Activated T-cell treated with anti-CD3 and anti-CD28 coated beads, Interleukin-2, amount 50 U/mL, for 4 hours (primary cell): Measurements from ENCODE around the gene GTF2H2. TPM values are rescaled to one million over a fixed set of nuclear protein-coding genes. Genes with fewer than 3 reads are reported as not detected.
"Not testable (repeated sequence)": the region's sequence is repeated elsewhere in the genome, so short reads cannot be mapped to it uniquely, and the experiment has no call there.

Experiments used
- ATAC-seq, 2 donors: fragments of 200-7000 bp; cut with Tn5 transposase; one replicate each; pipeline ENCODE4 v1.10.0; 2021
- DNase-seq: peaks from one replicate; pipeline ENCODE4 v3.0.0-alpha.2; 2020
- H3K27me3 Mint-ChIP-seq: one replicate; pipeline ENCODE4 v1.8.0; 2021; ENCODE audit warnings: low read depth, mixed read lengths
- H3K36me3 Mint-ChIP-seq: one replicate; pipeline ENCODE4 v1.8.0; 2022; ENCODE audit warnings: mixed read lengths; ENCODE audit not compliant: insufficient read depth
- H3K4me1 Mint-ChIP-seq: one replicate; pipeline ENCODE4 v1.8.0; 2021; ENCODE audit warnings: low read depth, mixed read lengths
- H3K4me3 Mint-ChIP-seq: one replicate; pipeline ENCODE4 v1.8.0; 2021; ENCODE audit warnings: mild to moderate bottlenecking, moderate library complexity, mixed read lengths
- H3K9me3 Mint-ChIP-seq: one replicate; pipeline ENCODE4 v1.8.0; 2021; ENCODE audit warnings: mixed read lengths
- total RNA-seq, 3 donors: library from RNA; stranded (reverse); gene quantifications; one replicate each; pipeline ENCODE4 v1.2.1, GENCODE V29; 2021

GTF2H2 gene
- total RNA-seq = 10 to 100 TPM; 52.6 to 96.8 (median 70.9) TPM

DNA sequence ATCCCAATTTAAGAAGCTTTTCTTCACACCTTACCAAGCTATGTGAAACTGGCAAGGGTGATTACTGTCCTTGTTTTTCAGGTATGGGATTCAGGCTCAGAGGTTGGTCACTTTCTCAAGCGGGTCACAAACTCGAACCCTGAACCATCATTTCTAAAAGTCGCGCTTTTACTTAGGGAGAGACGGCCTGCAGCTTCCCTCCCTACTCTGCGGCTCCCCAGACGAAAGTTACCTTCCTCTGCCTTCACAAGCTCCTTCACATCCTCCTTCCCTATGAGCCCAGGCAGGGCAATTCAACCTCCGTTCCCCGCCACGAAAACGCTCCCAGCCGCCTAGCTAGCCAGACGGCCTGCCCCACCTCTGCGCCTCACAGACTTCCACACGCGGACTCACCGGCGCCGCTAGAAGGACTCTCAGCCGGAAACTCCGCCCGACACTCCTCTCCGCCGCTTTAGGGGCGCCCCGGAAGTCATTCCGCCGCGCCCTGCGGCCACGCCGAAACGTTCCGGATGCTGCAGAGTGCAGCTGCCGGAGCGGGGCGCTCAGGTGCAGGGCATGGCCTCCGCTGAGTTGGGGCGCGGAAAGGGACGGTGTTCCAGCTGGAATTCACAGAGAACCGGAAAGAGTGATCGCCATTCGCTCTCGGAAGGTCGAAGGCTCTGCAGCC is at the start of gene GTF2H2:
GTF2H2 (minus strand) TSS at position 415 of the 667 bp plus-strand sequence. CDS start 4,913 bp downstream, outside the sequence.
- DNase-seq, H3K4me1 Mint-ChIP-seq, H3K27me3 Mint-ChIP-seq, H3K36me3 Mint-ChIP-seq, H3K4me3 Mint-ChIP-seq, H3K9me3 Mint-ChIP-seq: not testable (repeated sequence)
- ATAC-seq = peak; percentile 100

DNA sequence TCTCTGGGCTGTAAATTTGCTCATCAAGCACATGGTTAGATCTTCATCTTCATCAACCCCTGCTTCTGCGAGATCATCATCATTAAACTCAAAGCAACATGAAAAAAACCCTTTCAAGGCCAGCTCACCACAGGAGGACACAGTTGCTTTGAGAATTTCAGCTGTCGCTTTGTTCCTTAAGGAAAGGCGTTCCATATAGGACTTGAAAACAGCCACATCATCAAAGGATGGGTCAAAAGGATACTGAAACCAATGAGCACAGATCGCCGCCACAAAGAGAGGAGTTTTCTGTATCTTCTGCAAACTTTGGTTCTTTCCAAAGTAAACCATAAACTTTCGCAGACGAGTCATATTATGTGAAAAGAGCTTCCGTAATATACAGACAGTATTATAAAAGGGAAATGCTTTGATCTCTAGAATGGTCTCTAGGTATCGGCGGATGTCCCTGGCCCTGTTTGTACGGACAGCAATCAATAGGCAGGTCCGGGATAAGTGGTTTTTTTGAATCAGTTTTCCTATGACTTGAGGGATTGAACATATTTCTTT is 42.3 kb upstream of the GTF2H2 start:
- H3K4me1 Mint-ChIP-seq, H3K36me3 Mint-ChIP-seq, DNase-seq, H3K9me3 Mint-ChIP-seq, ATAC-seq, H3K4me3 Mint-ChIP-seq, H3K27me3 Mint-ChIP-seq: not testable (repeated sequence)

DNA sequence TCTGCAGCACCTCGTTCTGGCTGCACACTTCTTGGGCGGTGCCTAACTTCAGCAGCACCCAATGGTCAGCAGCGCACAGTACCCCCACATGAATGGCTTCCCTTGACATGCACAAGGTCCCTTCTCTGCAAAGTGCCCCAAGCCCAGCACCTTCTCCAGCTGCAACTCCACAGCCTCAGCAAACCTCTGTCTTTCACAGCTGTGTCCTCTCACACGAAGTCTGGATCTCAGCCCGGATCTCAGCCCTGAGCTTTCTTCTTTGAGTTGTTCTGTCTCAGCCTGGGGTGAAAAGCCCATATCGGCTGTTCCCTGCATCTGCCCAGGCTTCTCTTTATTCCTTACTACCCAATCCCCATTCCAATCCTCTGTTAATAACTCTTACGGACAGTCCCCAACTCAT is 32.5 kb upstream of the GTF2H2 start:
- H3K4me1 Mint-ChIP-seq, DNase-seq, H3K36me3 Mint-ChIP-seq, H3K9me3 Mint-ChIP-seq, H3K27me3 Mint-ChIP-seq, H3K4me3 Mint-ChIP-seq, ATAC-seq: not testable (repeated sequence)

DNA sequence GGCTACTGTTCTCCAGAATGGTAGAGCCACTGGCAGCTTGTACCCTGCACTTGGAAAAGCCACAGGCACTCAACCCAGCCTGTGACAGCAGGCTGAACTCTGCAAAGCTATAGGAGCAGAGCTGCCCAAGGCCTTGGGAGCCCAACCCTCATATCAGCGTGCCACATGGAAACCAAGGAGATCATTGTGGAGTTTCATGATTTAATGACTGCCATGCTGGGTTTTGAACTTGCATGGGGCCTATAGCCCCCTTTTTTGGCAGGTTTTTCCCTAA is 30.4 kb upstream of the GTF2H2 start:
- H3K4me3 Mint-ChIP-seq, ATAC-seq, H3K4me1 Mint-ChIP-seq, H3K27me3 Mint-ChIP-seq, H3K36me3 Mint-ChIP-seq, H3K9me3 Mint-ChIP-seq, DNase-seq: not testable (repeated sequence)

DNA sequence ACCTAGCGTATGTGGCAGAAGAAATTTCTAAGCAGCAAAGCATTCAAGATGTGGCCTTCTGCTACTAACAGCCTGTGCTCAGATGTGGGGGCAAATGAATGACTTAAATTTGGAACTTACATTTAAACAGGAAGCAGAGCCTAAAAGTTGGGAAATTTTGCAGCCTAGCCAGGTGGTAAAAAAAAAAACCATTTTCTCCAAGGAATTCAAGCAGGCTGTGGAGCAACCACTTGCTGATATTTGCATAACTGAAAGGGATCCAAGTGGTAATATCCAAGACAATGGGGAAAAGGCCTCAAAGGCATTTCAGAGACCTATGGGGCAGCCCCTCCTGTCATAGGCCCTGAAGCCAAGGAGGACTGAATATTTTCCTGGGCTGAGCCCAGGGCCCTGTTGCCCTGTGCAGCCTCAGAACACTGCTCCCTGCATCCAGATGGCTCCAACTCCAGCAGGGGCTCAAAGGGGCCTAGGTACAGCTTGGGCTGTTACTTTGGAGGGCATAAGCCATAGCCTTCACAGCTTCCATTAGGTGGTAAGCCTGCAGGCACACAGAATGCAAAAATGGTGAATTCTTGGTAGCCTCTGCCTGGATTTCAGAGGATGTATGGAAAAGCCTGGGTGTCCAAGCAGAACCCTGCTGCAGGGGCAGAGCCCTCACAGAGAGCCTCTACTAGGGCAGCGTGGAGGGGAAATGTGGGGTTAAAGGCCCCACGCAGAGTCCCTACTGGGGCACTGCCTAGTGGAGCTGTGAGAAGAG is 29.9 kb upstream of the GTF2H2 start:
- not testable (repeated sequence) for H3K4me1 Mint-ChIP-seq, H3K36me3 Mint-ChIP-seq, ATAC-seq, H3K4me3 Mint-ChIP-seq, H3K27me3 Mint-ChIP-seq, DNase-seq, H3K9me3 Mint-ChIP-seq

DNA sequence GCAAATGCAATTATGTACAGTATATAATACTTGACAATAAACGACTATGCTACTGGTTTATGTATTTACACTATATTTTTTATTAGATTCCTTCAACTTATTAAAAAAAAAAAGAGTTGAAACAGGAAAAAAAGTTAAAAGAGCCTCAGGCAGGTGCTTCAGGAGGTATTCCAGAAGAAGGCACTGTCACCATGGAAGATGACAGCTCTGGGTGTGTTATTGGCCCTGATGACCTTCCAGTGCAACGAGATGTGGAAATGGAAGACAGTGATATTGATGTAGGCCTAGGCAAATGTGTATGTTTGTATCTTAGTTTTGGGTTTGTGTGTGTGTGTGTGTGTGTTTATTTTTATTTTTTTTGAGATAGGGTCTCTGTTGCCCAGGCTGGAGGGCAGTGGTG is 22.3 kb upstream of the GTF2H2 start:
- not testable (repeated sequence) for H3K9me3 Mint-ChIP-seq, H3K4me1 Mint-ChIP-seq, H3K36me3 Mint-ChIP-seq, H3K4me3 Mint-ChIP-seq, ATAC-seq, DNase-seq, H3K27me3 Mint-ChIP-seq

DNA sequence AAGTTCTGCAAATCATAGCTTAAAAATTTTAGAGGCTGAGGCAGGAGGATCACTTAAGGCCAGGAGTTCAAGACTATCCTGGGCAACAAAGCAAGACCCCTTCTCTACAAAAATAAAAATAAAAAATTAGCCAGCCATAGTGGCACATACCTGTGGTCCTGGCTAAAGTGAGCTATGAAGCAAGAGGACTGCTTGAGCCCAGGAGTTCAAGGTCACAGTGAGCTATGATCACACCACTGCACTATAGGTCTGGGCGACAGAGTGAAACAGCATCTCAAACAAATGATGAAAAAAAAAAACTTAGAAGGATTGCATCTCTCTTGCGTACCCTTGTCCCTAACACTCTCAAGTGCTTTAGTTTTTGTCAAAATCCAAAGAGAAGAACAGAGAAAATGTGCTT is 21.3 kb upstream of the GTF2H2 start:
- not testable (repeated sequence) for H3K27me3 Mint-ChIP-seq, H3K4me1 Mint-ChIP-seq, H3K9me3 Mint-ChIP-seq, DNase-seq, H3K36me3 Mint-ChIP-seq, ATAC-seq, H3K4me3 Mint-ChIP-seq

DNA sequence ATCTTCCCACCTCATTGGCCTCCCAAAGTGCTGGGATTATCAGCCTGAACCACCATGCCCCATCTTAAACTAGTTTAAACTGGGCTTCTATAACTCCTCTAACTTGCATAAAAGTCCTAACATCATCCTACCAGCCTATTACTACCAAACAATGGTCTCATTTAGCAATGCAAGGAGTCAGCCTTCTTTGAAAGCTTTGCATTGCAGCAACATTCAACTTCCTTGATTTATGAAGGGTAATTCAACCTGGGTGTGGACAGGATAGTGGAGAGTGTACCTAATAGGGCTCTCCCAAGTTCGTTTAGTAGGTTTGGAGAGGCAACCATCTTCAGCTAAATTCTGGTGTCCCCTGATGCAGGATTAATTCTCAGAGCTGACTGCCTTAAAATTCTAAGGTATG is 18.7 kb upstream of the GTF2H2 start:
- not testable (repeated sequence) for H3K4me3 Mint-ChIP-seq, DNase-seq, H3K36me3 Mint-ChIP-seq, H3K9me3 Mint-ChIP-seq, H3K27me3 Mint-ChIP-seq, H3K4me1 Mint-ChIP-seq, ATAC-seq

DNA sequence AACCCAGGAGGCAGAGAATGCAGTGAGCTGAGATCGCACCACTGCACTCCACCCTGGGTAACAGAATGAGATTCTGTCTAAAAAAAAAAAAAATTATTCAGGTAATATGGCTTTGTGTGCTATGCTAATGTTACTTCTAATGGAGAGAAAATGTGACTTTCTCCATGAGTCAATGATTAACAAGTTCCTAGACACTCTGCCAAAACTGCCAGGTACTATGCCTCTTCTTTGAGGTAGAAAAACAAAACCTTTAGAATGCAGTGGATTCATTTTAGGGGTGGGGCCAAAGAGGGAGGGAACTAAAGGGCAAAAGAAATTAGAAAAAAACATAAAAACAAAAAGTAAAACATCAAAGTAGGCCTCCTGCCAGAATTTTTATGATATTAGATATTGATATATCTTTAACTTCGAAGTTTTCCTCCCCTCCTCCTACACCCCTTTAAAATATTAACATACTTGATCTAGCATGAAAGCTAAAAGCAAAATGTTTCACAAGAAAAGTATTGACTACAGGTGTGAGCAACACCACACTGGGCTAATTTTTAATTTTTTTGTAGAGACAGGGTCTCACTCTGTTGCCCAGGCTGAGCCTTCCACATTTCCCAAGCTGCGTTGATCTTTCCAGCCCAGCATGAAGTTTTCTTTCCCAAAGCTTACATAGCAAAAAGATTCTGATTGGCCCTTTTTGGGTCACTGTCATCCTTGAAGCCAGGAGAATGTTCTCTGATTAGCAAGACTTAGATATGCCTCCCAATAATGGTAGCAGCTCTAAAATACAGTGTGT is 17.0 kb upstream of the GTF2H2 start:
- not testable (repeated sequence) for ATAC-seq, H3K9me3 Mint-ChIP-seq, H3K36me3 Mint-ChIP-seq, H3K4me3 Mint-ChIP-seq, DNase-seq, H3K4me1 Mint-ChIP-seq, H3K27me3 Mint-ChIP-seq

DNA sequence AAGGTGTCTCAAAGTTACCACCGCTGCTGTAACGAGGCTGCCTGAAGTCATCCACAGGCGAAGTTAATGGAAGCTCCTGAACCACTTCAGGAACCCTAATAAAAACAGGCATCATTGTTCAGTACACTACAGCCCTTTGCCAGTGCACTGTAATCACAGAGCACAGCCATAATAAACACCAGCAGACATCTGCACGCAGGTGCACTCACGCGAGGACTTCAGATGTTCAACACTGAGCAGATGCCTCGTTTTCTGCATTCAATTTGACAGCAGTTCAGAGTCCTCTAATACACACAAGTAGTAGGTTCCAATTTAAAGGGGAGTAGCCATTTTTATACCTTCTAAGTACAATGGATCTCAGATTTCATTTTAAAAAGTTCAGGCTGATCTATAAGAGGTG is 15.4 kb upstream of the GTF2H2 start:
- H3K9me3 Mint-ChIP-seq, H3K27me3 Mint-ChIP-seq, H3K4me3 Mint-ChIP-seq: not testable (repeated sequence)

DNA sequence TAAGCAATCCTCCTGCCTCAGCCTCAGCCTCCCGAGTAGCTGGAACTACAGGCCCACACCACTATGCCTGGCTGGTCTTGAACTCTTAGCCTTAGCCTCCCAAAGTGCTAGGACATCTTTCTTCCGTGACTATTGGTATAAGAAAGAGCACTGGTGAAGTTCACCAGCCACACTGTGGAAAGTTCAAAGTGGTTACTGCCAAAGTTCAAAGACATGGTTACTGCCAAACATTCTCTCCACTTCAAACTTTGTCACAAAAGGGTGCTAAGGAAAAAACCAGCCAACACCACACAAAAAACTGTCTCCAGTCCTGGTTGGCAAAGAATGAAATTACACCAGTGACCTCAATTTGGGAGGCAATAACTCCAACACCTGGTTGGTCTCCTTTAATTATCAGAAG is 14.9 kb upstream of the GTF2H2 start:
- H3K9me3 Mint-ChIP-seq, DNase-seq, H3K4me3 Mint-ChIP-seq, ATAC-seq, H3K27me3 Mint-ChIP-seq, H3K4me1 Mint-ChIP-seq, H3K36me3 Mint-ChIP-seq: not testable (repeated sequence)

More for the DNA sequence above, 15.4 kb upstream of the GTF2H2 start:
- not testable (repeated sequence) for H3K36me3 Mint-ChIP-seq, ATAC-seq, H3K4me1 Mint-ChIP-seq, DNase-seq

DNA sequence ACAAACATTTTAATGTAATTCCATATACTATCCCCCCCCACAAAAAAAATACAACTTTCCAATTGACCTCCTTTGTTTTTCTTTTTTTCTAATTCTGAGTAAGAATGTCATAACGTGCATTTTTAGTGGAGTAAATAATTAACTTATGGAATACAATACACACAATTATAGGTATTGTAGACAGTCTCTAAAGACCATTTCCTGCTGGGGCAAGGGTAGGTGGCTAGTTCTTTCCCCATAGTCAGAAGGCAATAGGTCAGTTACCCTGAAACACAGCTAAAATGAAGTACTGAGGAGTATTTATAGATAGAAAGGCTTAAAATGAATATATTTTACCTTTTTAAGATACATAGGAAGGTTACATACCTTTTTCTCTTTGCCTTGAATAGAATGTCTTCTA is 6.2 kb downstream of the GTF2H2 start:
- DNase-seq, H3K4me1 Mint-ChIP-seq, H3K36me3 Mint-ChIP-seq, ATAC-seq, H3K27me3 Mint-ChIP-seq, H3K9me3 Mint-ChIP-seq, H3K4me3 Mint-ChIP-seq: not testable (repeated sequence)

DNA sequence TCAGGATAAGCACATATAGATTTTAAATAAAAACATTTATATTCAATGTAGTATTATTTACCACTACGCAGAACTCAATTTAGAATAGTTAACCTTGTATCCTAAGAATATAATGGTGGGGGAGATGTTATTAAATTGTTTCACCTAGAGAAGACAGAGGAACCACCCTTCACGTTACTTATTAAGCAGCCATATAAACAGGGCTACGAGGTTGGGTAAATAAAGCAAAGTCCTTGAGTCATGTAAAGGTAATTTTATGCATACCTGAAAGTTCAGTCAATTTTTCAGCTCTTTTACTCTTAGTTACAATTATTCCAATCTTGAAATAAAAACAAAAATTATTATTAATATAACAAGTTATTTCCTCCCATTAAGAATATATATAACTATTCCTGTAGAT is 8.1 kb downstream of the GTF2H2 start:
- H3K4me3 Mint-ChIP-seq, ATAC-seq, H3K4me1 Mint-ChIP-seq, H3K27me3 Mint-ChIP-seq, H3K36me3 Mint-ChIP-seq, DNase-seq, H3K9me3 Mint-ChIP-seq: not testable (repeated sequence)

DNA sequence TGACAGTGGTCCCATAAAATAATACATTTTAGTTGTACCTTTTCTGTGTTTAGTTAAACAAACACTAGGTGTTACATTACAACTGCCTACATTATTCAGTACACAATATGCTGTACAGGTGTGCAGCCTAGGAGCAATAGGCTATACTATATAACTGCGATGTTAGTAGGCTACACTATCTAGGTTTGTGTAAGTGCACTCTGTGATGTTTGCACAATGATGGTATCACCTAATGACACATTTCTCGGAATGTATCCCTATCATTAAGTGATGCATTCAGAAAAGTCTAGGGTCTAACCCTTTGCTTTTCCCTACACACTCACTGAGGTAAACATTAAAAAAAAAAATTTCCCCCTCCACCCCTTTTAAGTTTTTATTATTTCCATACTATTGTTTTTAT is 22.7 kb downstream of the GTF2H2 start:
- not testable (repeated sequence) for H3K36me3 Mint-ChIP-seq, H3K27me3 Mint-ChIP-seq, H3K9me3 Mint-ChIP-seq, H3K4me3 Mint-ChIP-seq, DNase-seq, ATAC-seq, H3K4me1 Mint-ChIP-seq

DNA sequence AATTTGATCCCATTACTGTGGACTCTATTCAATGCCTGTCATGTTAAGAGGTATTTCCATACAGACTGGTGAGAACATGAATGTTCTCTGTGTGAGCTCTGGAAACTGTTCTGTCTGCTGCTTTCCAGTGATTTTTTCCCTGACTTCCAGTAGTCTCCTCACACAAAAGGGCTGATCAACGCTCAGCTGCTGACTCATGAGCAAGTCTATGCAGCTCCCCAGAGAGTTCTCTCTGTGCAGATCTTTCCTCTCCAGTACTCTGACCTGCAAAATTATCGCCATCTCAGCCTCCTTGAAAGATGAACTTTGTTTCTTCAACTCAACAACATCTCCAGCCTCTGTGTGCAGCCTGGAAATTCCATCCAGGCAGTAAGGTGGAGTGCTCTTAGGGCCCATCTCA is 23.3 kb downstream of the GTF2H2 start:
- not testable (repeated sequence) for DNase-seq, H3K27me3 Mint-ChIP-seq, H3K9me3 Mint-ChIP-seq, H3K4me3 Mint-ChIP-seq, ATAC-seq, H3K36me3 Mint-ChIP-seq, H3K4me1 Mint-ChIP-seq
